ENCODE data around the gene MCTP1.

Gene MCTP1

DNA sequence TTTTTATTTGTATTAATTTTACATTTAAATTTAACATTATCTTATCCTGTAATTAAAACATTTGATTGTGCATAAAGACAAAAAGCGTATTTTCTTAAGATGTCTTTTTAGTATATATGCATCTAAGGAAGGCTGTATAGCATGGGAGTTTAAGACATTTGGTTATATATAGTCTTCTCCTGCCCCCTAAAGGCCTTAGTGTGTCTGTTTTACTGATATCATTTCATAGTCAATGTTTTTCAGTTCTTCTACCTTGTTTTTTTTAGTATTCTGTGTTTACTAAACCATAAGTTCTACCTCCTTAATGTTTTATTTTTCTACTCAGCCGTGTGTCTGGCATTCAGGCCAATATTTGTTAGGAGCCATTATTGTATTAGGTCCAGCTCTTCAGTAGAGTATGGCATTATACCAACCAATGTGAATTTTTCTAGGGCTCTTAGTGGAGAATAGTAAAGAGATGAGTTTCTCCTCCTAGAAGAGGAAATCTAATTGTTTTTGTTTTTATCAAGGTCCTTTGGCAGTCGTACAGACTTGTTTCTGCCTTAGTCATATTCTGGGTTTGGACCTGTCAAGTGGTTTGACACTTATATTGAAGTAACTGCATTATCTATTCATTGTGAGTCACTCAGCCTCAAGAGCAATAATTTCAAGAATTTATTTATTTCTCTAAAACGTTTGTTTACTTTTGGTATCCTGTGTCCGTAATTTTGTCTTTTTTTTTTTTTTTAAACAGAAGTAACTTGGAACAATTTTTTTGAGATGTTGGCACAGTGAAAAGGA, 591.7 kb downstream of the MCTP1 start:
- DNase-seq (ENCODE audit: low read depth) = peak; percentile 36
- no peak overlapping the region for H3K4me3 ChIP-seq (ENCODE audit: low read depth, low read length)
- TF ChIP-seq CTCF (IDR thresholded peaks at IDR 0.05; ENCODE audit: insufficient read depth, low read depth, low read length, missing control alignments) = peak; percentile 19

DNA sequence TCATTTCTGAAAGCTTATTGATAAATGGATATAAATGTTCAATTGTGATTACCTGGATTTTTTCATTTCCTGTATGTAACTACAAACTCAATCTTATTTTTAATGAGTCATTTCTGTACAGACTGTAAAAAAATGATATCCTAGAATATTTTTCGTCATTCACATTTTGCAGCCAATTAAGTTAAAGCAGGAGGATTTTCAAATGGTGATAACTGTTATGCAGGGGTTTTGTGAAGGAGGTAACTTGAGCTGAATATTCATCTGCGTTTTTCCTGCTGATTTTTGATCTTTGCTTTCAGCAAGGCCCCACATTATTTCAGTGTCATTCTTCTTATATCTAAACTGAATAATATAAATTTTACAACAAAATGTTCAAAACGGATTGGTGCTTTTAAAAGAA, 592.3 kb downstream of the MCTP1 start:
- no peak for DNase-seq (ENCODE audit: low read depth)
- no peak for TF ChIP-seq CTCF (IDR thresholded peaks at IDR 0.05; ENCODE audit: insufficient read depth, low read depth, low read length, missing control alignments)

GRCh38 chr5:94691949-94692348, 592.9 kb downstream of the MCTP1 start:
- no peak for DNase-seq (ENCODE audit: low read depth)
- TF ChIP-seq CTCF (IDR thresholded peaks at IDR 0.05; ENCODE audit: insufficient read depth, low read depth, low read length, missing control alignments) = no peak

More for the DNA sequence above, 592.3 kb downstream of the MCTP1 start:
- H3K4me3 ChIP-seq (ENCODE audit: low read depth, low read length) = no peak overlapping the region

GRCh38 chr5:94691291-94691690, 593.6 kb downstream of the MCTP1 start:
- no peak overlapping the region for H3K4me3 ChIP-seq (ENCODE audit: low read depth, low read length)
- DNase-seq (ENCODE audit: low read depth) = no peak
- TF ChIP-seq CTCF (IDR thresholded peaks at IDR 0.05; ENCODE audit: insufficient read depth, low read depth, low read length, missing control alignments) = no peak

More at GRCh38 chr5:94691949-94692348, 592.9 kb downstream of the MCTP1 start:
- no peak overlapping the region for H3K4me3 ChIP-seq (ENCODE audit: low read depth, low read length)

DNA sequence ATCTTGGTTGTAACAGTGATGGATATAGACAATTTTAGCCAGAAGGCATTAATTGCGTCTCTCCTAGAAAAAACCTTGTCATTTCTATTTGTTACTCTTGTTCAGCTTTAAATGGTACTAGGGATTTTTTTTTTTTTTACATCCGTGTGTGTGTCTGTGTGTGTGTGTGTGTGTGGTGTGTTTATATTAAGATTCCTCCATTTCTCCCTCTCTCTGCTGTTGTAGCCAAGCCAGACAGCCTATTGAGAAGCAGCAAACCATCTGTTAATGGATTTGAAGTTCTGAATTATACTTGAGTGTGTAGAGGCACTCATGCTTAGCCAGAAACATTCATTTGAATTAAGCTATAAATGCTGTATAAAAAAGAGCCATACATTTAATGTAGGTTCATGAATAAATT, 594.1 kb downstream of the MCTP1 start:
- TF ChIP-seq CTCF (IDR thresholded peaks at IDR 0.05; ENCODE audit: insufficient read depth, low read depth, low read length, missing control alignments) = no peak
- no peak overlapping the region for H3K4me3 ChIP-seq (ENCODE audit: low read depth, low read length)
- DNase-seq (ENCODE audit: low read depth) = no peak

DNA sequence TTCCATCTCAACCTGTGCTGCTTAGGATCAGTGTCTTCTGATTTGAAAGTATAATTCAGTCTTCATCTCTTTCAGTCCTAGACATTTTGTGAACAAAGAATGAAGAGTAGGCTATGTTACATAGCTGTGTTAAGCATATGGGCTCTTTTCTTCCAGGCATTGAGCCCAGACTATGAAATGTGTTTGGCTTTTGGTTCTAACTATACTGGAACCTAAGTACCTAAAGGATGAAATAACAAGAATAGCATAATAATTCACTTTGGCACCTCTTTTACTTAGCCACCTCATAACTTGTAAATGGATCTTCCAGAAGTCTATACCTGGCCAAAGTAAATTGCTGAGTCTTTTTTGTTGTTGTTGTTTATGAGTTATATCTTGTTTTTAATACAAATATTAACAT, 595.0 kb downstream of the MCTP1 start:
- no peak for DNase-seq (ENCODE audit: low read depth)
- H3K4me3 ChIP-seq (ENCODE audit: low read depth, low read length) = no peak overlapping the region
- TF ChIP-seq CTCF (IDR thresholded peaks at IDR 0.05; ENCODE audit: insufficient read depth, low read depth, low read length, missing control alignments) = no peak
